ENCODE results near the gene AGA.

Gene AGA

GRCh38 chr4:177441803-177442622 lies at the start of gene AGA:
TSS of gene AGA (minus strand) at chr4:177442437. CDS start at chr4:177442375, 62 bp downstream.
- DNase-seq (ENCODE audit: insufficient read length, low spot score) (peak; percentile 98), FAIRE-seq (peak; percentile 78)

- DNase-seq (ENCODE audit: insufficient read length, low spot score) (no peak), FAIRE-seq (no peak)
These were observed 49.8 kb upstream of the AGA start for GRCh38 chr4:177492022-177492421.

- FAIRE-seq (no peak), DNase-seq (ENCODE audit: insufficient read length, low spot score) (no peak)
These were observed 48.5 kb upstream of the AGA start for GRCh38 chr4:177490769-177491168.

GRCh38 chr4:177489471-177490246 lies 47.4 kb upstream of the AGA start:
- DNase-seq (ENCODE audit: insufficient read length, low spot score): no peak
- FAIRE-seq: no peak

- DNase-seq (ENCODE audit: insufficient read length, low spot score): no peak
- no peak for FAIRE-seq
These were observed 45.7 kb upstream of the AGA start for GRCh38 chr4:177487977-177488376.

GRCh38 chr4:177485528-177485927 lies 43.3 kb upstream of the AGA start:
- FAIRE-seq (no peak), DNase-seq (ENCODE audit: insufficient read length, low spot score) (no peak)

- peak; percentile 29 for DNase-seq (ENCODE audit: insufficient read length, low spot score)
- FAIRE-seq: peak; percentile 91
These were observed 42.4 kb upstream of the AGA start for GRCh38 chr4:177484613-177485021.

GRCh38 chr4:177483760-177484159 lies 41.5 kb upstream of the AGA start:
- FAIRE-seq (no peak), DNase-seq (ENCODE audit: insufficient read length, low spot score) (no peak)

GRCh38 chr4:177483271-177483670 lies 41.0 kb upstream of the AGA start:
- FAIRE-seq (no peak), DNase-seq (ENCODE audit: insufficient read length, low spot score) (no peak)

GRCh38 chr4:177482367-177482766 lies 40.1 kb upstream of the AGA start:
- FAIRE-seq (no peak), DNase-seq (ENCODE audit: insufficient read length, low spot score) (no peak)

- FAIRE-seq: peak; percentile 38
- no peak for DNase-seq (ENCODE audit: insufficient read length, low spot score)
These were observed 38.6 kb upstream of the AGA start for GRCh38 chr4:177480795-177481194.

GRCh38 chr4:177479063-177479462 lies 36.8 kb upstream of the AGA start:
- DNase-seq (ENCODE audit: insufficient read length, low spot score) (no peak), FAIRE-seq (no peak)

- DNase-seq (ENCODE audit: insufficient read length, low spot score) (no peak), FAIRE-seq (no peak)
These were observed 36.3 kb upstream of the AGA start for GRCh38 chr4:177478496-177478895.

- FAIRE-seq: no peak
- no peak for DNase-seq (ENCODE audit: insufficient read length, low spot score)
These were observed 31.8 kb upstream of the AGA start for GRCh38 chr4:177473991-177474390.

- no peak for DNase-seq (ENCODE audit: insufficient read length, low spot score)
- no peak for FAIRE-seq
These were observed 21.8 kb upstream of the AGA start for GRCh38 chr4:177464026-177464425.

- DNase-seq (ENCODE audit: insufficient read length, low spot score) (peak; percentile 51), FAIRE-seq (peak; percentile 64)
These were observed 19.4 kb upstream of the AGA start for GRCh38 chr4:177461606-177462005.

GRCh38 chr4:177460460-177460859 lies 18.2 kb upstream of the AGA start:
- FAIRE-seq (no peak), DNase-seq (ENCODE audit: insufficient read length, low spot score) (no peak)

- FAIRE-seq (peak; percentile 92), DNase-seq (ENCODE audit: insufficient read length, low spot score) (no peak)
These were observed 13.3 kb upstream of the AGA start for GRCh38 chr4:177455561-177455970.

GRCh38 chr4:177453116-177453515 lies 10.9 kb upstream of the AGA start:
- DNase-seq (ENCODE audit: insufficient read length, low spot score) (no peak), FAIRE-seq (no peak)

GRCh38 chr4:177451108-177451500 lies 8.9 kb upstream of the AGA start:
- no peak for FAIRE-seq

GRCh38 chr4:177450426-177451107 lies 8.3 kb upstream of the AGA start:
- FAIRE-seq (no peak), DNase-seq (ENCODE audit: insufficient read length, low spot score) (no peak)

More at GRCh38 chr4:177451108-177451500, 8.9 kb upstream of the AGA start:
- DNase-seq (ENCODE audit: insufficient read length, low spot score): no peak
